ENCODE results near the gene LGALSL. TPM values are rescaled to one million over a fixed set of nuclear protein-coding genes. Genes with fewer than 3 reads are reported as not detected.

LGALSL gene
- total and polyA plus RNA-seq, 9 of the 15 experiments (the other 6 are each of a cell fraction or from before 2014, with no cell fraction given): 0.04 to 0.29 (median 0.14) TPM; not detected in 3

DNA sequence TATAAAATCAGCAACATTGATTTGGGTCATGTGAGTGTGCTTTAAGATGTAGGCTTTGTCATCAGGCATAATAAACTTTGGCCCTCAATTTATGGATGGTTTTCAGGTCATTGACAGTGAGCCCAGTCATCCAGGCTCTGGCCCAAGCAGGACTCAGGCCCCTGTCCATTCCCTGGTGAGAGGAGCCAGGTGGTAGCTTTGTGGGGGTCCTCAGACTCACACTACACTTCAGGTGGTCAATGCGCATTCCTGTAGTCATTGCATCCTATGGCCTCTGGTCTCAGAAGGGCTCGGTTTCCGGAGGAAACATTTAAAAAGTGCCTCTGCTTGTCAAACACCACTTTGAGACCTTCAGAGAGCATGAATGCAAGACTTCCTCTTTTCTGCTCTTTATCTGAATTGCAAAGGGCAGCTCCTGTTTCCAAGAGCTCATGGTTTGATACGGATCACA, 20.2 kb downstream of the LGALSL start:
- ATAC-seq (no peak; the same call in 2 of the 3 replicates), FAIRE-seq (peak; percentile 23), DNase-seq (ENCODE audit: extremely low read depth in 1 of 4, low spot score in 3 of 4) (no peak)
- in situ Hi-C loops (cut with MboI): no loop called here
- POLR2A ChIA-PET: interaction anchor here (0.9 kb wide), 1 partner anchor 18 kb away, joined by 3 read pairs; no protein-coding TSS in a partner anchor
- intact Hi-C loops (cut with micrococcal nuclease): no loop called here
- Histone ChIP-seq H4K20me1 (replicated peaks; ENCODE audit: control insufficient read depth, insufficient read depth, low read length) (no peaks in the 10 kb centered on the region), H3K36me3 (ENCODE audit: control insufficient read depth, insufficient read depth, low read length) (no peaks in the 10 kb centered on the region), H3K9me3 (replicated peaks; ENCODE audit: control insufficient read depth, insufficient read depth, low read depth, low read length) (no peaks in the 10 kb centered on the region), H3K27ac (ENCODE audit: extremely low read depth, low read depth, low read length) (no peak overlapping the region), H3K4me3 (no peak overlapping the region), H3K9me1 (ENCODE audit: control insufficient read depth, insufficient read depth, low read length) (no peaks in the 10 kb centered on the region), H3K4me2 (ENCODE audit: insufficient read depth, low read length) (no peak overlapping the region), H3K79me2 (ENCODE audit: control insufficient read depth, insufficient read depth, low read length) (no peaks in the 10 kb centered on the region), H3K9ac (ENCODE audit: insufficient read depth in 1 of 2, low read depth in 2 of 2, low read length in 2 of 2) (no peak overlapping the region), H3K4me1 (replicated peaks in 1 of 2; ENCODE audit: control insufficient read depth in 2 of 2, insufficient read depth in 2 of 2, low read length in 2 of 2) (peaks cover 0 to 4% of the 10 kb centered on the region in 2 experiments; a peak in 2 of 5 replicates), H2AFZ (ENCODE audit: low read depth, low read length) (no peak overlapping the region), H3K27me3 (ENCODE audit: control insufficient read depth in 2 of 2, insufficient read depth in 2 of 2, low read length in 2 of 2) (peaks cover 26 to 27% of the 10 kb centered on the region in 2 experiments)
- no TSS peak for BruUV-seq (replicated peaks)
- CTCF ChIA-PET (ENCODE audit: low intra/inter-chr PET ratio): no interaction called here
- WGBS (ENCODE audit: insufficient coverage, low coverage, missing lambda C conversion rate): 2% methylated on average over 4 of the region's 4 CpGs
- no peak for TF ChIP-seq ETV5 (CRISPR knock-in tag; IDR thresholded peaks at IDR 0.05; ENCODE audit: low read depth)
- no peak for TF ChIP-seq RBM17 (IDR thresholded peaks at IDR 0.05; ENCODE audit: borderline replicate concordance, low read depth, low read length)
- no peak for TF ChIP-seq NELFE (IDR thresholded peaks at IDR 0.05; ENCODE audit: insufficient read depth, insufficient read length)
- no peak for TF ChIP-seq SMC3 (conservative IDR thresholded peaks at IDR 0.05; ENCODE audit: insufficient read depth, low read depth, low read length)
- no peak for TF ChIP-seq SIX5 (IDR thresholded peaks at IDR 0.05; ENCODE audit: borderline replicate concordance in 1 of 2, insufficient read depth in 1 of 2, low read depth in 1 of 2, low read length in 2 of 2)
- TF ChIP-seq PHB2 (IDR thresholded peaks at IDR 0.05; ENCODE audit: low read depth): no peak
- TF ChIP-seq XRCC5 (IDR thresholded peaks at IDR 0.05; ENCODE audit: low read depth, low read length): no peak
- no peak for TF ChIP-seq MNT (conservative IDR thresholded peaks at IDR 0.05)
- peak; percentile 98 for TF ChIP-seq SPI1 (IDR thresholded peaks at IDR 0.05; ENCODE audit: borderline replicate concordance, low read depth, low read length)
- no peak for TF ChIP-seq FOXJ3 (CRISPR knock-in tag; IDR thresholded peaks at IDR 0.05)
- TF ChIP-seq TEAD1 (CRISPR knock-in tag; IDR thresholded peaks at IDR 0.05): peak in 1 of 2 experiments; percentile 84; a peak in 1 of 4 replicates
- TF ChIP-seq, protein P1, sequence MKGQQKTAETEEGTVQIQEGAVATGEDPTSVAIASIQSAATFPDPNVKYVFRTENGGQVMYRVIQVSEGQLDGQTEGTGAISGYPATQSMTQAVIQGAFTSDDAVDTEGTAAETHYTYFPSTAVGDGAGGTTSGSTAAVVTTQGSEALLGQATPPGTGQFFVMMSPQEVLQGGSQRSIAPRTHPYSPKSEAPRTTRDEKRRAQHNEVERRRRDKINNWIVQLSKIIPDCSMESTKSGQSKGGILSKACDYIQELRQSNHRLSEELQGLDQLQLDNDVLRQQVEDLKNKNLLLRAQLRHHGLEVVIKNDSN (CRISPR knock-in tag; IDR thresholded peaks at IDR 0.05): no peak
- no peak for TF ChIP-seq PML (IDR thresholded peaks at IDR 0.05; ENCODE audit: low read length)
- TF ChIP-seq TFAM (CRISPR knock-in tag; conservative IDR thresholded peaks at IDR 0.05): no peak
- no peak for TF ChIP-seq MCM3 (IDR thresholded peaks at IDR 0.05)
- TF ChIP-seq ZNF282 (CRISPR knock-in tag; IDR thresholded peaks at IDR 0.05): no peak
- TF ChIP-seq ADNP (tag; IDR thresholded peaks at IDR 0.05): no peak
- TF ChIP-seq ARID1B (IDR thresholded peaks at IDR 0.05): 0 out of 2 replicates have a peak, but pooled peaks have one; percentile 12
- no peak for TF ChIP-seq CREB3 (tag; conservative IDR thresholded peaks at IDR 0.05; ENCODE audit: low read depth)
- TF ChIP-seq U2AF1 (optimal IDR thresholded peaks at IDR 0.05; ENCODE audit: low read depth, low read length): no peak
- no peak for TF ChIP-seq ZNF445 (CRISPR knock-in tag; IDR thresholded peaks at IDR 0.05; ENCODE audit: low read depth)
- no peak for TF ChIP-seq ZNF175 (CRISPR knock-in tag; IDR thresholded peaks at IDR 0.05; ENCODE audit: low read depth)

Data from K562 (cell line).